ENCODE results near the gene USP44. TPM values are rescaled to one million over a fixed set of nuclear protein-coding genes. Genes with fewer than 3 reads are reported as not detected.
"Not testable (repeated sequence)": the region's sequence is repeated elsewhere in the genome, so short reads cannot be mapped to it uniquely, and the experiment has no call there.

USP44 gene
- total and polyA plus RNA-seq, 7 donors = 0.11 to 0.34 (median 0.17) TPM

GRCh38 chr12:95577820-95578219, 26.5 kb upstream of the USP44 start:
- intact Hi-C loops (cut with DNase I) = no loop called here
- Histone ChIP-seq H3K4me3 (no peak overlapping the region), H3K9me3 (no peaks in the 10 kb centered on the region), H3K36me3 (ENCODE audit: insufficient read depth in 1 of 2, low read depth in 1 of 2) (no peaks in the 10 kb centered on the region), H3K27me3 (ENCODE audit: insufficient read depth in 3 of 3, low read length in 2 of 3) (no peaks in the 10 kb centered on the region), H3K4me1 (no peaks in the 10 kb centered on the region), H3K27ac (no peak overlapping the region)
- 72 to 88% (median 78%) methylated on average over 1 of the region's 1 CpG for WGBS, 3 donors
- ATAC-seq = no peak
- DNase-seq = no peak
- TF ChIP-seq CTCF (IDR thresholded peaks at IDR 0.05) = no peak

- intact Hi-C loops (cut with DNase I) = no loop called here
- DNase-seq (no peak), ATAC-seq (no peak)
- Histone ChIP-seq H3K36me3 (ENCODE audit: insufficient read depth in 1 of 2, low read depth in 1 of 2) (no peaks in the 10 kb centered on the region), H3K27me3 (ENCODE audit: insufficient read depth in 3 of 3, low read length in 2 of 3) (no peaks in the 10 kb centered on the region), H3K4me3 (no peak overlapping the region), H3K27ac (no peak overlapping the region), H3K4me1 (no peaks in the 10 kb centered on the region), H3K9me3 (no peaks in the 10 kb centered on the region)
- TF ChIP-seq CTCF (IDR thresholded peaks at IDR 0.05) = peak; percentile 43
These were observed 23.6 kb upstream of the USP44 start for GRCh38 chr12:95574799-95575452.

- H3K4me3 ChIP-seq = no peak overlapping the region
- WGBS, 3 donors = 58 to 75% (median 66%) methylated on average over 10 of the region's 10 CpGs
- intact Hi-C loops (cut with DNase I) = no loop called here
These were observed 22.8 kb upstream of the USP44 start for GRCh38 chr12:95573951-95574576.

GRCh38 chr12:95571369-95571768, 20.1 kb upstream of the USP44 start:
- no peaks in the 10 kb centered on the region for H3K36me3 ChIP-seq (ENCODE audit: insufficient read depth in 1 of 2, low read depth in 1 of 2)
- ATAC-seq (no peak), DNase-seq (no peak)
- no peaks in the 10 kb centered on the region for H3K9me3 ChIP-seq
- H3K27me3 ChIP-seq (ENCODE audit: insufficient read depth in 3 of 3, low read length in 2 of 3) = no peaks in the 10 kb centered on the region
- no peak for TF ChIP-seq CTCF (IDR thresholded peaks at IDR 0.05)
- no peak overlapping the region for H3K4me3 ChIP-seq
- H3K4me1 ChIP-seq = no peaks in the 10 kb centered on the region
- H3K27ac ChIP-seq = no peak overlapping the region
- 83 to 96% (median 89%) methylated on average over 2 of the region's 2 CpGs for WGBS, 3 donors
- intact Hi-C loops (cut with DNase I) = no loop called here

More at GRCh38 chr12:95573951-95574576, 22.8 kb upstream of the USP44 start:
- ATAC-seq (no peak), DNase-seq (no peak)
- Histone ChIP-seq H3K9me3 (no peaks in the 10 kb centered on the region), H3K27me3 (ENCODE audit: insufficient read depth in 3 of 3, low read length in 2 of 3) (no peaks in the 10 kb centered on the region), H3K4me1 (no peaks in the 10 kb centered on the region), H3K36me3 (ENCODE audit: insufficient read depth in 1 of 2, low read depth in 1 of 2) (no peaks in the 10 kb centered on the region), H3K27ac (no peak overlapping the region)
- no peak for TF ChIP-seq CTCF (IDR thresholded peaks at IDR 0.05)

GRCh38 chr12:95568045-95568444, 16.8 kb upstream of the USP44 start:
- H3K36me3 ChIP-seq (ENCODE audit: insufficient read depth in 1 of 2, low read depth in 1 of 2); DNase-seq; H3K4me3 ChIP-seq; H3K4me1 ChIP-seq; ATAC-seq; H3K27me3 ChIP-seq (ENCODE audit: insufficient read depth in 3 of 3, low read length in 2 of 3); intact Hi-C loops (cut with DNase I); H3K9me3 ChIP-seq; H3K27ac ChIP-seq: not testable (repeated sequence)
- 91 to 95% (median 94%) methylated on average over 10 of the region's 10 CpGs for WGBS, 3 donors

Data from psoas muscle (tissue), 8 donors.